ENCODE measurements around the gene ARL14EPL. TPM values are rescaled to one million over a fixed set of nuclear protein-coding genes. Genes with fewer than 3 reads are reported as not detected.

Gene ARL14EPL
- total RNA-seq, 4 donors from 2014 or later: not detected

- in situ Hi-C loops (cut with MboI; ENCODE audit: low pct_ligation_motif_present in 1 of 4, low pct_unique_long_range_greater_than_20kb in 1 of 4, low sequenced_read_pairs in 3 of 4) (loop anchor here in 1 of 4 donors (10.0 kb wide), 1 partner anchor 451 kb away; the partner anchor contains the start of gene TMED7), intact Hi-C loops (cut with DNase I; ENCODE audit: low total_unique reads) (no loop called here)
- TF ChIP-seq EP300 (IDR thresholded peaks at IDR 0.05; ENCODE audit: low read depth): no peak
- TF ChIP-seq POLR2A (IDR thresholded peaks at IDR 0.05): no peak
- no peak for TF ChIP-seq POLR2AphosphoS5 (IDR thresholded peaks at IDR 0.05)
- no peak for TF ChIP-seq CTCF (IDR thresholded peaks at IDR 0.05)
- Histone ChIP-seq H3K9me3 (no peaks in the 10 kb centered on the region), H3K36me3 (no peaks in the 10 kb centered on the region), H3K27ac (no peak overlapping the region), H3K27me3 (no peaks in the 10 kb centered on the region), H3K4me3 (no peak overlapping the region), H3K4me1 (peaks cover 0 to 3% (median 0%) of the 10 kb centered on the region in 4 donors)
- WGBS, 2 donors (ENCODE audit: low coverage in 1 of 2): 49 to 64% methylated on average over 3 to 6 of the region's 6 CpGs
- no peak for DNase-seq
Measured at GRCh38 chr5:116075191-116075831, 43.0 kb downstream of the ARL14EPL start.

- Histone ChIP-seq H3K36me3 (no peaks in the 10 kb centered on the region), H3K27ac (no peak overlapping the region), H3K27me3 (no peaks in the 10 kb centered on the region), H3K9me3 (no peaks in the 10 kb centered on the region), H3K4me1 (peaks cover 0 to 3% (median 0%) of the 10 kb centered on the region in 4 donors), H3K4me3 (no peak overlapping the region)
- no peak for TF ChIP-seq POLR2A (IDR thresholded peaks at IDR 0.05)
- TF ChIP-seq CTCF (IDR thresholded peaks at IDR 0.05): no peak
- TF ChIP-seq POLR2AphosphoS5 (IDR thresholded peaks at IDR 0.05): no peak
- TF ChIP-seq EP300 (IDR thresholded peaks at IDR 0.05; ENCODE audit: low read depth): no peak
- in situ Hi-C loops (cut with MboI; ENCODE audit: low pct_ligation_motif_present in 1 of 4, low pct_unique_long_range_greater_than_20kb in 1 of 4, low sequenced_read_pairs in 3 of 4) (loop anchor here in 1 of 4 donors (10.0 kb wide), 1 partner anchor 452 kb away; the partner anchor contains the start of gene TMED7), intact Hi-C loops (cut with DNase I; ENCODE audit: low total_unique reads) (no loop called here)
- WGBS, 2 donors (ENCODE audit: low coverage in 1 of 2): 65 to 100% methylated on average over 1 of the region's 1 CpG
- DNase-seq: no peak
Measured at GRCh38 chr5:116076496-116076895, 44.2 kb downstream of the ARL14EPL start.

GRCh38 chr5:116078199-116078598 lies 45.9 kb downstream of the ARL14EPL start:
- intact Hi-C loops (cut with DNase I; ENCODE audit: low total_unique reads): no loop called here
- no peaks in the 10 kb centered on the region for H3K27me3 ChIP-seq
- H3K27ac ChIP-seq: no peak overlapping the region
- 84 to 86% methylated on average over 4 to 5 of the region's 5 CpGs for WGBS, 2 donors (ENCODE audit: low coverage in 1 of 2)
- in situ Hi-C loops (cut with MboI; ENCODE audit: low pct_ligation_motif_present in 1 of 4, low pct_unique_long_range_greater_than_20kb in 1 of 4, low sequenced_read_pairs in 3 of 4): loop anchor here in 1 of 4 donors (10.0 kb wide), 1 partner anchor 453 kb away; the partner anchor contains the start of gene TMED7
- no peak overlapping the region for H3K4me3 ChIP-seq
- TF ChIP-seq POLR2AphosphoS5 (IDR thresholded peaks at IDR 0.05): no peak
- no peak for TF ChIP-seq EP300 (IDR thresholded peaks at IDR 0.05; ENCODE audit: low read depth)
- no peak for TF ChIP-seq CTCF (IDR thresholded peaks at IDR 0.05)
- no peak for TF ChIP-seq POLR2A (IDR thresholded peaks at IDR 0.05)
- H3K4me1 ChIP-seq: peaks cover 0 to 3% (median 0%) of the 10 kb centered on the region in 4 donors
- no peak for DNase-seq
- H3K9me3 ChIP-seq: no peaks in the 10 kb centered on the region
- no peaks in the 10 kb centered on the region for H3K36me3 ChIP-seq

GRCh38 chr5:116084287-116084691 lies 52.0 kb downstream of the ARL14EPL start:
- in situ Hi-C loops (cut with MboI; ENCODE audit: low pct_ligation_motif_present in 1 of 4, low pct_unique_long_range_greater_than_20kb in 1 of 4, low sequenced_read_pairs in 3 of 4) (no loop called here), intact Hi-C loops (cut with DNase I; ENCODE audit: low total_unique reads) (no loop called here)
- TF ChIP-seq POLR2A (IDR thresholded peaks at IDR 0.05): no peak
- TF ChIP-seq POLR2AphosphoS5 (IDR thresholded peaks at IDR 0.05): no peak
- no peak for TF ChIP-seq EP300 (IDR thresholded peaks at IDR 0.05; ENCODE audit: low read depth)
- TF ChIP-seq CTCF (IDR thresholded peaks at IDR 0.05): no peak

More at GRCh38 chr5:116084287-116084691, 52.0 kb downstream of the ARL14EPL start:
- H3K27me3 ChIP-seq: no peaks in the 10 kb centered on the region
- no peaks in the 10 kb centered on the region for H3K9me3 ChIP-seq
- peak overlapping the region; percentile 86 to 90 (median 88) for H3K27ac ChIP-seq
- peaks cover 0 to 14% (median 12%) of the 10 kb centered on the region in 4 donors for H3K4me1 ChIP-seq
- 9 to 10% methylated on average over 4 to 11 of the region's 11 CpGs for WGBS, 2 donors (ENCODE audit: low coverage in 1 of 2)
- peak overlapping the region; percentile 64 to 88 (median 77) for H3K4me3 ChIP-seq
- peak; percentile 23 for DNase-seq
- no peaks in the 10 kb centered on the region for H3K36me3 ChIP-seq

Measured in transverse colon (tissue), 4 donors.